Loucy (cell line): ENCODE measurements around the gene NFKB2.

Experiments
- H2AFZ ChIP-seq: fragments of 200-600 bp; sonication (generic); 2 replicates; pipeline ENCODE4 v1.6.0; 2016; ENCODE audit warnings: antibody characterized with exemption, mild to moderate bottlenecking, low read length, moderate library complexity
- H3F3A ChIP-seq: fragments of 200-600 bp; 2 replicates; pipeline ENCODE4 v1.6.0; 2016; ENCODE audit warnings: antibody characterized with exemption, low read depth, mild to moderate bottlenecking
- H3K27me3 ChIP-seq: fragments of 200-600 bp; sonication (generic); 2 replicates; pipeline ENCODE4 v1.6.1; 2014; ENCODE audit warnings: low read length, mild to moderate bottlenecking; ENCODE audit not compliant: insufficient read depth, poor library complexity, severe bottlenecking
- H3K36me3 ChIP-seq: fragments of 200-600 bp; sonication (generic); 2 replicates; pipeline ENCODE4 v1.6.1; 2016; ENCODE audit warnings: low read length; ENCODE audit not compliant: insufficient read depth
- H3K4me1 ChIP-seq: fragments of 200-600 bp; sonication (generic); 2 replicates; pipeline ENCODE4 v1.5.1; 2014; ENCODE audit warnings: low read length, mild to moderate bottlenecking; ENCODE audit not compliant: insufficient read depth, poor library complexity, severe bottlenecking
- H3K4me2 ChIP-seq: fragments of 200-600 bp; sonication (generic); 2 replicates; pipeline ENCODE4 v1.6.0; 2014; ENCODE audit warnings: antibody characterized with exemption, low read length, low read depth, mild to moderate bottlenecking; ENCODE audit not compliant: poor library complexity, severe bottlenecking
- H3K4me3 ChIP-seq: fragments of 200-600 bp; sonication (generic); 2 replicates; pipeline ENCODE4 v1.5.1; 2014; ENCODE audit warnings: low read length, mild to moderate bottlenecking, mixed read lengths; ENCODE audit not compliant: poor library complexity, severe bottlenecking
- H3K79me2 ChIP-seq: fragments of 200-600 bp; sonication (generic); 2 replicates; pipeline ENCODE4 v1.6.1; 2014; ENCODE audit warnings: low read length; ENCODE audit not compliant: insufficient read depth
- H3K9ac ChIP-seq: fragments of 200-600 bp; sonication (generic); 2 replicates; pipeline ENCODE4 v1.6.0; 2014; ENCODE audit warnings: mild to moderate bottlenecking, low read depth, low read length, moderate library complexity; ENCODE audit not compliant: poor library complexity, severe bottlenecking
- H3K9me2 ChIP-seq: fragments of 200-600 bp; sonication (generic); replicated peaks from 2 replicates; pipeline ENCODE4 v1.6.1; 2016; ENCODE audit warnings: low read depth, low read length, mixed read lengths
- H3K9me3 ChIP-seq: fragments of 200-600 bp; sonication (generic); 2 replicates; pipeline ENCODE4 v1.6.1; 2014; ENCODE audit warnings: mild to moderate bottlenecking, antibody characterized with exemption, low read length, low read depth; ENCODE audit not compliant: insufficient read depth
- H4K20me1 ChIP-seq: fragments of 200-600 bp; sonication (generic); 2 replicates; pipeline ENCODE4 v1.6.0; 2014; ENCODE audit warnings: antibody characterized with exemption, low read length, mild to moderate bottlenecking; ENCODE audit not compliant: insufficient read depth, poor library complexity, severe bottlenecking
- EZH2phosphoT487 ChIP-seq: fragments of 200-600 bp; IDR thresholded peaks from 2 replicates; pipeline ENCODE4 v1.6.1; 2018; ENCODE audit warnings: antibody characterized with exemption, mild to moderate bottlenecking, moderate library complexity, borderline replicate concordance
- TF ChIP-seq, protein P1 (sequence below): fragments of 200-600 bp; sonication (generic); conservative IDR thresholded peaks from 2 replicates; pipeline ENCODE4 v1.5.1; 2014; ENCODE audit warnings: mild to moderate bottlenecking, antibody characterized with exemption, low read length

NFKB2 gene

DNA sequence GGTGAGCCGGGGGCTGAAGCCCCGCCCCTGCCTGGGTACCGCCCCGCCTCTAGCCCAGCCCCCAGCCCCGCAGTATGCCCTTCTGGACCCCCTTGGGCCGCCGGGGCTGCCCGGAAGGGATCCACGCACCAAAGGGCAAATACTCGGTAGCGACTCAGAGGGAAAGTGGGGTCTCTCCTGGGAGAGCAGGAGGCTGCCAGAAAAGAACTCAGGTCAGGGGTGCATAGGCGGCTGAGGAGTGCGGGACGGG lies 25.9 kb downstream of the NFKB2 start:
- no peaks in the 10 kb centered on the region for H4K20me1 ChIP-seq
- H3K9me2 ChIP-seq: no peaks in the 10 kb centered on the region
- TF ChIP-seq EZH2phosphoT487: no peak
- TF ChIP-seq, protein P1, sequence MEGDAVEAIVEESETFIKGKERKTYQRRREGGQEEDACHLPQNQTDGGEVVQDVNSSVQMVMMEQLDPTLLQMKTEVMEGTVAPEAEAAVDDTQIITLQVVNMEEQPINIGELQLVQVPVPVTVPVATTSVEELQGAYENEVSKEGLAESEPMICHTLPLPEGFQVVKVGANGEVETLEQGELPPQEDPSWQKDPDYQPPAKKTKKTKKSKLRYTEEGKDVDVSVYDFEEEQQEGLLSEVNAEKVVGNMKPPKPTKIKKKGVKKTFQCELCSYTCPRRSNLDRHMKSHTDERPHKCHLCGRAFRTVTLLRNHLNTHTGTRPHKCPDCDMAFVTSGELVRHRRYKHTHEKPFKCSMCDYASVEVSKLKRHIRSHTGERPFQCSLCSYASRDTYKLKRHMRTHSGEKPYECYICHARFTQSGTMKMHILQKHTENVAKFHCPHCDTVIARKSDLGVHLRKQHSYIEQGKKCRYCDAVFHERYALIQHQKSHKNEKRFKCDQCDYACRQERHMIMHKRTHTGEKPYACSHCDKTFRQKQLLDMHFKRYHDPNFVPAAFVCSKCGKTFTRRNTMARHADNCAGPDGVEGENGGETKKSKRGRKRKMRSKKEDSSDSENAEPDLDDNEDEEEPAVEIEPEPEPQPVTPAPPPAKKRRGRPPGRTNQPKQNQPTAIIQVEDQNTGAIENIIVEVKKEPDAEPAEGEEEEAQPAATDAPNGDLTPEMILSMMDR: no peak
- H3K79me2 ChIP-seq: peaks cover 19% of the 10 kb centered on the region
- no peaks in the 10 kb centered on the region for H3F3A ChIP-seq
- H3K9me3 ChIP-seq: no peaks in the 10 kb centered on the region
- H3K9ac ChIP-seq: peak overlapping the region; percentile 76
- no peaks in the 10 kb centered on the region; the same call in 1 of the 2 replicates for H3K36me3 ChIP-seq
- no peaks in the 10 kb centered on the region for H3K27me3 ChIP-seq
- peak overlapping the region; percentile 93 for H3K4me2 ChIP-seq
- peaks cover 25% of the 10 kb centered on the region for H3K4me1 ChIP-seq
- peak overlapping the region; percentile 89 for H2AFZ ChIP-seq
- peak overlapping the region; percentile 79 for H3K4me3 ChIP-seq

DNA sequence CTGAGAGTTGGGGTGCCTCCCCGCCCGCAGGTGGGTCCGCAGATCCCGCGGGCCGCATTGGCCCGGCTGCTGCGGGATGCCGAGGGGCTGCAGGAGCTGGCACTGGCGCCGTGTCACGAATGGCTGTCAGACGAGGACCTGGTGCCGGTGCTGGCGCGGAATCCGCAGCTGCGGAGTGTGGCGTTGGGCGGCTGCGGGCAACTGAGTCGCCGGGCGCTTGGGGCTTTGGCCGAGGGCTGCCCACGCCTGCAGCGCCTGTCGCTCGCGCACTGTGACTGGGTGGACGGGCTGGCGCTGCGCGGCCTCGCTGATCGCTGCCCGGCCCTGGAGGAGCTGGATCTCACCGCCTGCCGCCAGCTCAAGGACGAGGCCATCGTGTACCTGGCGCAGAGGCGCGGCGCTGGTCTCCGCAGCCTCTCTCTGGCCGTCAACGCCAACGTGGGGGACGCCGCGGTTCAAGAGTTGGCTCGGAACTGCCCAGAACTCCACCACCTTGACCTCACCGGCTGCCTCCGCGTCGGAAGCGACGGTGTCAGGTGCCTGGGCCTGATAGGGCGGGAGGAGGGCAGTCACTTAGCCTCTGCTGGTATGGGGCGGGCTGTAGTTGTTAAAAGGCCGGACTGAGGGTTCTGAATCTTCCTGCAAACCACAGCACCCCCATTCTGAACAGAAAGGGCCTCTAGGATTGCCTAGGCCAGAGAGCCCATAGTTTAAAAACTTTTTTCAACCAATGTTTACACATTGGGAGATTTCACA lies 26.4 kb downstream of the NFKB2 start:
- H3K4me3 ChIP-seq: peak overlapping the region; percentile 79
- no peak for TF ChIP-seq EZH2phosphoT487
- TF ChIP-seq, protein P1: no peak
- H3K36me3 ChIP-seq: no peaks in the 10 kb centered on the region; the same call in 1 of the 2 replicates
- peak overlapping the region; percentile 89 for H2AFZ ChIP-seq
- no peaks in the 10 kb centered on the region for H3K9me3 ChIP-seq
- no peaks in the 10 kb centered on the region for H3F3A ChIP-seq
- H3K4me2 ChIP-seq: peak overlapping the region; percentile 93
- H3K27me3 ChIP-seq: no peaks in the 10 kb centered on the region
- H3K9ac ChIP-seq: peak overlapping the region; percentile 76
- no peaks in the 10 kb centered on the region for H4K20me1 ChIP-seq
- no peaks in the 10 kb centered on the region for H3K9me2 ChIP-seq
- peaks cover 25% of the 10 kb centered on the region for H3K4me1 ChIP-seq
- peaks cover 19% of the 10 kb centered on the region for H3K79me2 ChIP-seq

DNA sequence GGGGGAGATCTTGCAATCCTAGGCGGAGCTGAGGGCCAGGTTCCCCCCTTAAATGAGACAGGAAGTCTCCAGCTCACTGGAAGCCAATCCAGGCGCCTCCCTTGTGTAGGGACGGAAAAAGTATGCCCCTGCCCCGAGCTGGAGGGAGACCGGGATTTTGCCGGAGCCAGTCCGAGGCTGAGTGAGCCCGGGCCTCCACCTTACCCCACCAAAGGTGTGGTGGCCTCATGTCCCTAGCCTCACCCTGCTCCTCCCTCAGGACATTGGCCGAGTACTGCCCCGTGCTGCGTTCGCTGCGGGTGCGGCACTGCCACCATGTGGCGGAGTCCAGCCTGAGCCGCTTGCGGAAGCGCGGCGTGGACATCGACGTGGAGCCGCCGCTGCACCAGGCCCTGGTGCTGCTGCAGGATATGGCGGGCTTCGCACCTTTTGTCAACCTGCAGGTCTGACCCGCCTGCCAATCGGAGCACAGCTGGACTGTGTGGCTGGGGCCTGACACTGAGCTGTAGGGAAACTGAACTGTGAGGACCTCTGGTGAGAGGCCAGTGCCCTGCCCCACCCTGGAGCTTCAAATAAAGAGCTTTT lies 27.1 kb downstream of the NFKB2 start:
- no peak overlapping the region for H2AFZ ChIP-seq
- H4K20me1 ChIP-seq: no peaks in the 10 kb centered on the region

More for the DNA sequence above, 27.1 kb downstream of the NFKB2 start:
- no peaks in the 10 kb centered on the region for H3K9me3 ChIP-seq
- peak overlapping the region; percentile 76 for H3K9ac ChIP-seq
- H3K4me2 ChIP-seq: peak overlapping the region; percentile 93
- no peaks in the 10 kb centered on the region for H3K9me2 ChIP-seq
- TF ChIP-seq, protein P1: peak; percentile 66
- no peak for TF ChIP-seq EZH2phosphoT487
- no peaks in the 10 kb centered on the region; the same call in 1 of the 2 replicates for H3K36me3 ChIP-seq
- H3F3A ChIP-seq: no peaks in the 10 kb centered on the region
- H3K79me2 ChIP-seq: peaks cover 19% of the 10 kb centered on the region
- H3K4me3 ChIP-seq: peak overlapping the region; percentile 79
- H3K27me3 ChIP-seq: no peaks in the 10 kb centered on the region
- peaks cover 25% of the 10 kb centered on the region for H3K4me1 ChIP-seq
